PC-9 (cell line): ENCODE data around the gene CCN6.

Experiments used
- EZH2 ChIP-seq: fragments of 200-600 bp; sonication (generic); IDR thresholded peaks from 2 replicates; pipeline ENCODE4 v1.8.0; 2017; ENCODE audit warnings: antibody characterized with exemption, low read depth
- TF ChIP-seq, protein P1 (sequence below): fragments of 200-600 bp; sonication (generic); conservative IDR thresholded peaks from 2 replicates; pipeline ENCODE4 v1.6.1; 2017; ENCODE audit warnings: mixed run types, antibody characterized with exemption, mild to moderate bottlenecking, moderate library complexity

GRCh38 chr6:112054555-112055190 lies 769 bp downstream of the CCN6 start:
- TF ChIP-seq, protein P1, sequence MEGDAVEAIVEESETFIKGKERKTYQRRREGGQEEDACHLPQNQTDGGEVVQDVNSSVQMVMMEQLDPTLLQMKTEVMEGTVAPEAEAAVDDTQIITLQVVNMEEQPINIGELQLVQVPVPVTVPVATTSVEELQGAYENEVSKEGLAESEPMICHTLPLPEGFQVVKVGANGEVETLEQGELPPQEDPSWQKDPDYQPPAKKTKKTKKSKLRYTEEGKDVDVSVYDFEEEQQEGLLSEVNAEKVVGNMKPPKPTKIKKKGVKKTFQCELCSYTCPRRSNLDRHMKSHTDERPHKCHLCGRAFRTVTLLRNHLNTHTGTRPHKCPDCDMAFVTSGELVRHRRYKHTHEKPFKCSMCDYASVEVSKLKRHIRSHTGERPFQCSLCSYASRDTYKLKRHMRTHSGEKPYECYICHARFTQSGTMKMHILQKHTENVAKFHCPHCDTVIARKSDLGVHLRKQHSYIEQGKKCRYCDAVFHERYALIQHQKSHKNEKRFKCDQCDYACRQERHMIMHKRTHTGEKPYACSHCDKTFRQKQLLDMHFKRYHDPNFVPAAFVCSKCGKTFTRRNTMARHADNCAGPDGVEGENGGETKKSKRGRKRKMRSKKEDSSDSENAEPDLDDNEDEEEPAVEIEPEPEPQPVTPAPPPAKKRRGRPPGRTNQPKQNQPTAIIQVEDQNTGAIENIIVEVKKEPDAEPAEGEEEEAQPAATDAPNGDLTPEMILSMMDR: no peak
- no peak for TF ChIP-seq EZH2
